Measurements from ENCODE around the gene TMEM17.

The TMEM17 gene

DNA sequence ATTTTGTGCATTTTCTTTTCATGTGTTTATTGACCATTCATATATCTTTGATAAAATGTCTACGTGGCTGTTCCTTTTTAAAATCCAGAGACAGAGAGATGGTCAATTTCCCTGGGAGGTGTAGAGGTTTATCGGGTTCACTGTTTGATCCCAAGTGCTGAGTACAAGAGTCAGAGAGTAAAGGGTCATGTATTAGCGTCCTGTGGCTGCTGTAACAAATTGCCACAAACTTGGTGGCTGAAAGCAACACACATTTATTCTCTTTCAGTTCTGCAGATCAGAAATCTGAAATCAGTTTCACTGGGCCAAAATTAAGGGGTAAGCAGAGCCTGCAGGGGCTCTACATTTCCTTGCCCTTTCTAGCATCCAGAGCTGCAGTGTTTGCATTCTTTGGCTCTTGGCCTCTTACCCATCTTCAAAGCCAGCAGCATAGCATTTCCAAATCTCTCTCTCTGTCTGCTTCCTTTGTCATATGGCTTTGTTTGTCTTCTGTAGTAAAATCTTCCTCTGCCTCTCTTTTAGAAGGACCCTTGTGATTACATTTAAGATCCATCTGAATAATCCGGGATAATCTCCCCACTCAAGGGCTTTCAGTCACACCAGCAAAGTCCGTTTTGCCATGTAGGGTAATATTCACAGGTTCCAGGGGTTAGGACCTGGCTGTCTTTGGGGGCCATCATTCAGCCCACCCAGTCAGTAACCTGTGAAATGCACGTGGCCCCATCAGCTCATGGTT is 49.9 kb downstream of the TMEM17 start:
- DNase-seq (ENCODE audit: low read depth, low spot score) = no peak

DNA sequence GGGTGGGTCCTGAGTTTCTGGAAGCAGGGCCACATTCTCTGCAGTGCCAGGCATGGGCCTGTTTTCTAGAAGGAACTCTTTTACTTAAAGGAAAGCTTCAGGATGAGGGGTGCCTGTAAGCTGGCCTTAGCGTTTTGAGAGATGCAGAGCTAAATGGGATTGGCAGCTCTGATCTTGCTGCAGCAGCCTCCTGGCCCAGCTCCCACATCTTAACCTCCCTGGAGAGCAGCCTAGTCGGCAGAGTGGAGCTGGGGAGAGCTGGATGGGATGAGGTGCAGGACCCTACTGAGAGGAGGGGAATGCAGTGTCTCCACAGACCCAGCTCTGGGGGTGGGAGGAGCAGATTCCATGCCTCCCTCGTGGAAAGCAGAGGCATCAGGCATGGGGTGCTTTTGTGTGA is 52.0 kb downstream of the TMEM17 start:
- DNase-seq (ENCODE audit: low read depth, low spot score) = no peak

DNA sequence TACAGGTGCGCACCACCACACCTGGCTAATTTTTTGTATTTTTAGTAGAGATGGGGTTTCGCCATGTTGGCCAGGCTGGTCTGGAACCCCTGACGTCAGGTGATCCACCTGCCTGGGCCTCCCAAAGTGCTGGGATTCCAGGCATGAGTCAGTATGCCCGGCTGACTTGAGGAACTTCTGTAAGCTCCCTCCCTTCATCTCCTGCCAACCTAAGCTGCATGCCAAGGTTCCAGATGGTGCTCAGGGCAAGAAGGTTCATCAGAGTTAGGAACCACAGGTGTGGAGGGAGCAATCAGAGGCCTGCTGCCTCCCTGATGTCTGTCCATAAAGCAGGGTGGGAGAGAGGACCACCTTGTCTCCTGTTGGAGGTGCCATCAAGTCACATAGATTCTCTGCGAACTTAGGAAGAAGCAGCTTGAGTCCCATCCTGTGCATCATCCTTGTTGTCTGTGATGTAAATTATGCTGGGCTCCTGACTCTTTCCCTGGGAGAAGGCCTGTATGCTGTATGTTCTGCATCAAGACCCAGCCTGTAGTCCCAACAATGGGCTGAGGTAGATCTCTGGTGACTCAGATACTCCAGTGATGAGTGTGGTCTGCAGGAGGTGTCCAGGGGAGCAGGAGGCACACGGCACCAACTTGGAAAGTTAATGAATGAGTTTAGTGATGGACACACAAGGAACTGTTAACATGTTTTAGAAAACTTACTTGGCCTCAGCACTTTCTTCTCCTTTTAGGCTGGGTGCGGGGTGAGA is 53.1 kb downstream of the TMEM17 start:
- DNase-seq (ENCODE audit: low read depth, low spot score) = no peak

DNA sequence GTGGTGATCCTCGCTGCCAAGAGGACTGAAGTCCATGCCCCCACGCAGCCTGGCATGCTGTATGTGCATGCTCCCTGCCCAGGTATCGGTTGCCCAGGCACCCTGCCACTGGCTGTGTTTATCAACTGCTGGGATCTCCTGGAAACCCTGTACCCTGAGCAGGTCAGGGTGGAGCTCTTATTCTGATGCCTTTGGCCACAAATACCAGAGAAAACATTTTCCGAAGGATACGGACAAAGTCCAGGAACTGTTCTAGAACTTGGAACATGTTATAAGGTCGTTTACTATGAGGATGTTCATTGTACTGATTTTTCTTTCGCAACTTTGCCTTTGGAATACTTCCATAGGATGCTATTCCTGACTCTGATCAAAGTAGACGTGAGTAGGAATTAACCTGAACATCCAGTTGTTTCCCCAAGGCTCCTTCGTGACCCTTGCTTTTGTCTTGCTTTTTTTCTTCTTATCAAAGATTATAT is 55.2 kb downstream of the TMEM17 start:
- DNase-seq (ENCODE audit: low read depth, low spot score) = no peak

Data from ELF-1 (cell line).